BJ (cell line): ENCODE measurements around the gene SLC13A1. TPM values are rescaled to one million over a fixed set of nuclear protein-coding genes. Genes with fewer than 3 reads are reported as not detected.

Experiments
- CTCF ChIA-PET: fragments of 350-600 bp; formaldehyde crosslinking; extraction: SDS; loops from one replicate; lab custom pipeline; 2021; ENCODE audit warnings: antibody characterized with exemption, inconsistent platforms; lab: Yijun Ruan, JAX
- POLR2A ChIA-PET: fragments of 300-600 bp; sonication (Branson Sonifier 250); formaldehyde crosslinking; extraction: SDS; loops from one replicate; lab custom pipeline; 2021; ENCODE audit warnings: antibody characterized with exemption; lab: Charles Lee
- DNase-seq: peaks from one replicate; pipeline ENCODE4 v3.0.0-alpha.2; 2011; ENCODE audit warnings: low read depth
- H3K27me3 ChIP-seq: 2 replicates; pipeline ENCODE4 v1.6.0; 2011; ENCODE audit warnings: low read length; ENCODE audit not compliant: control insufficient read depth, insufficient read depth
- H3K36me3 ChIP-seq: 2 replicates; pipeline ENCODE4 v1.5.1; 2011; ENCODE audit warnings: low read length; ENCODE audit not compliant: control insufficient read depth, insufficient read depth
- H3K4me3 ChIP-seq: 2 replicates; pipeline ENCODE4 v1.5.1; 2011; ENCODE audit warnings: low read depth, mild to moderate bottlenecking, control low read depth, low read length
- polyA plus RNA-seq: library from polyadenylated mRNA; depleted of rRNA; stranded (reverse); fragments of >200 nt; gene quantifications from 2 replicates; pipeline ENCODE4 v1.2.3, GENCODE V29; 2011
- TF ChIP-seq, protein P1 (sequence below): IDR thresholded peaks from 2 replicates; pipeline ENCODE4 v1.5.1; 2011; ENCODE audit warnings: low read depth, mild to moderate bottlenecking, control low read depth, inconsistent platforms, low read length, moderate library complexity; ENCODE audit not compliant: insufficient read depth

SLC13A1 gene
- polyA plus RNA-seq, 1 experiment: not detected

GRCh38 chr7:123131961-123132360 is 67.8 kb downstream of the SLC13A1 start:
- POLR2A ChIA-PET: no interaction called here
- TF ChIP-seq, protein P1, sequence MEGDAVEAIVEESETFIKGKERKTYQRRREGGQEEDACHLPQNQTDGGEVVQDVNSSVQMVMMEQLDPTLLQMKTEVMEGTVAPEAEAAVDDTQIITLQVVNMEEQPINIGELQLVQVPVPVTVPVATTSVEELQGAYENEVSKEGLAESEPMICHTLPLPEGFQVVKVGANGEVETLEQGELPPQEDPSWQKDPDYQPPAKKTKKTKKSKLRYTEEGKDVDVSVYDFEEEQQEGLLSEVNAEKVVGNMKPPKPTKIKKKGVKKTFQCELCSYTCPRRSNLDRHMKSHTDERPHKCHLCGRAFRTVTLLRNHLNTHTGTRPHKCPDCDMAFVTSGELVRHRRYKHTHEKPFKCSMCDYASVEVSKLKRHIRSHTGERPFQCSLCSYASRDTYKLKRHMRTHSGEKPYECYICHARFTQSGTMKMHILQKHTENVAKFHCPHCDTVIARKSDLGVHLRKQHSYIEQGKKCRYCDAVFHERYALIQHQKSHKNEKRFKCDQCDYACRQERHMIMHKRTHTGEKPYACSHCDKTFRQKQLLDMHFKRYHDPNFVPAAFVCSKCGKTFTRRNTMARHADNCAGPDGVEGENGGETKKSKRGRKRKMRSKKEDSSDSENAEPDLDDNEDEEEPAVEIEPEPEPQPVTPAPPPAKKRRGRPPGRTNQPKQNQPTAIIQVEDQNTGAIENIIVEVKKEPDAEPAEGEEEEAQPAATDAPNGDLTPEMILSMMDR: no peak
- CTCF ChIA-PET: no interaction called here
- Histone ChIP-seq H3K27me3 (no peaks in the 10 kb centered on the region), H3K4me3 (no peak overlapping the region), H3K36me3 (no peaks in the 10 kb centered on the region)
- no peak for DNase-seq

DNA sequence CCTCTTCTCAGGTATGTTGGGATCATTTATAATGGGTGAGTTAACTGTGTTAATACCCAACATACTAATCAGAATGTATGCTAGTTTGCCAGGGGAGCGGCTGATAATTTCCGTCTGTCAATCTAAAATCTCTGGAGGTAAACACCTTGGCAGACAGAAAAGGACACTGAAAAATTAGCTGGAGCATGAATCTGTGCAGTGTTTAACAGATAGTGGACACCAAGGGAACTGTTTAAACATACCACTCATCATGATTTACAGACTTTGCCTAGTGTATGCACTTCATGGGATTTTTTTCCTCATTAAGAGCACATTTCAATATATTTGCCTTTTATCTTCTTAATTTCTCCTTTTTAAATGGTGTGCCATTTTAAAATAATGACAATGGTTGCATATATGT is 68.2 kb downstream of the SLC13A1 start:
- Histone ChIP-seq H3K27me3 (no peaks in the 10 kb centered on the region), H3K36me3 (no peaks in the 10 kb centered on the region), H3K4me3 (no peak overlapping the region)
- DNase-seq: no peak
- CTCF ChIA-PET: no interaction called here
- POLR2A ChIA-PET: no interaction called here
- TF ChIP-seq, protein P1: no peak

GRCh38 chr7:123131140-123131539 is 68.6 kb downstream of the SLC13A1 start:
- ChIA-PET CTCF (no interaction called here), POLR2A (no interaction called here)
- TF ChIP-seq, protein P1: no peak
- Histone ChIP-seq H3K27me3 (no peaks in the 10 kb centered on the region), H3K36me3 (no peaks in the 10 kb centered on the region), H3K4me3 (no peak overlapping the region)
- no peak for DNase-seq

GRCh38 chr7:123126691-123127090 is 73.1 kb downstream of the SLC13A1 start:
- TF ChIP-seq, protein P1: no peak
- H3K27me3 ChIP-seq: no peaks in the 10 kb centered on the region
- no peak for DNase-seq
- no peak overlapping the region for H3K4me3 ChIP-seq
- ChIA-PET CTCF (no interaction called here), POLR2A (no interaction called here)
- H3K36me3 ChIP-seq: no peaks in the 10 kb centered on the region

GRCh38 chr7:123126171-123126570 is 73.6 kb downstream of the SLC13A1 start:
- Histone ChIP-seq H3K4me3 (no peak overlapping the region), H3K27me3 (no peaks in the 10 kb centered on the region), H3K36me3 (no peaks in the 10 kb centered on the region)
- CTCF ChIA-PET: no interaction called here
- no peak for DNase-seq
- POLR2A ChIA-PET: no interaction called here
- TF ChIP-seq, protein P1: no peak
